Left ventricle myocardium inferior (tissue), 1 donor: ENCODE data around the gene CRTAP. TPM values are rescaled to one million over a fixed set of nuclear protein-coding genes. Genes with fewer than 3 reads are reported as not detected.
"Not testable (repeated sequence)": the region's sequence is repeated elsewhere in the genome, so short reads cannot be mapped to it uniquely, and the experiment has no call there.

ENCODE experiments used
- DNase-seq: peaks from one replicate; pipeline ENCODE4 v3.0.0-alpha.2; 2020
- H3K27ac ChIP-seq: fragments of 200-600 bp; replicated peaks from 2 replicates; pipeline ENCODE4 v1.8.0; 2021
- H3K27me3 ChIP-seq: fragments of 200-600 bp; 2 replicates; pipeline ENCODE4 v1.8.0; 2021; ENCODE audit warnings: low read depth
- H3K36me3 ChIP-seq: fragments of 200-600 bp; 2 replicates; pipeline ENCODE4 v1.8.0; 2021
- H3K4me1 ChIP-seq: fragments of 200-600 bp; 2 replicates; pipeline ENCODE4 v1.8.0; 2021
- H3K4me3 ChIP-seq: fragments of 200-600 bp; 2 replicates; pipeline ENCODE4 v1.8.0; 2021; ENCODE audit warnings: mild to moderate bottlenecking, moderate library complexity
- H3K9me3 ChIP-seq: fragments of 200-600 bp; replicated peaks from 2 replicates; pipeline ENCODE4 v1.8.0; 2021
- intact Hi-C: fragments of 100-400 bp; cut with micrococcal nuclease; formaldehyde crosslinking; loops from one replicate; pipeline ENCODE4 v1.11.0; 2022
- total RNA-seq: library from RNA; stranded (reverse); fragmentation: NEBNext Ultra II Directional; extraction: Animal tissue kit (Norgen Biotek cat#: 25700); gene quantifications from one replicate; pipeline ENCODE4 v1.2.1, GENCODE V29; 2021
- TF ChIP-seq, protein P1 (sequence below): fragments of 200-600 bp; IDR thresholded peaks from 2 replicates; pipeline ENCODE4 v1.8.0; 2021; ENCODE audit warnings: antibody characterized with exemption, mild to moderate bottlenecking, borderline replicate concordance
- donor health status: DM: no; HTN: yes; CAD: no; lungs with severe emphysema.

Gene CRTAP
- total RNA-seq, 1 donor from 2014 or later = 95.1 TPM

DNA sequence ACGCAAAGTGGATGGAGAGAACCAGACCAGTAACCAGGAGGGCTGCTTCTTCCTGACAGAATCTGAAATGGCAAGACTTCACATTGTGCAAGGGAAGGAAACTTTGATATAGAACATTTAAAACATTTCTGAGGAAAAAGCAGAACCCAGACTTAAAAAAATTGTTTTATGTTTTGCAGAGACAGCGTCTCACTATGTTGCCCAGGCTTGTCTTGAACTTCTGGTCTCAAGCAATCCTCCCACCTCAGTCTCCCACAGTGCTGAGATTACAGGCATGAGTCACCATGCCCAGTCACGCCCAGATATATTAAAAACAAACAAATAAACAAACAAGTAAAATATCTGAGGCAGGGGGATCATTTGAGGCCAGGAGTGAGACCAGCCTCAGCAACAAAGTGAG lies 46.2 kb downstream of the CRTAP start:
- intact Hi-C loops = no loop called here
- no peaks in the 10 kb centered on the region for H3K36me3 ChIP-seq
- no peak overlapping the region for H3K27ac ChIP-seq
- peaks cover 29% of the 10 kb centered on the region for H3K4me1 ChIP-seq
- no peak overlapping the region for H3K4me3 ChIP-seq
- TF ChIP-seq, protein P1, sequence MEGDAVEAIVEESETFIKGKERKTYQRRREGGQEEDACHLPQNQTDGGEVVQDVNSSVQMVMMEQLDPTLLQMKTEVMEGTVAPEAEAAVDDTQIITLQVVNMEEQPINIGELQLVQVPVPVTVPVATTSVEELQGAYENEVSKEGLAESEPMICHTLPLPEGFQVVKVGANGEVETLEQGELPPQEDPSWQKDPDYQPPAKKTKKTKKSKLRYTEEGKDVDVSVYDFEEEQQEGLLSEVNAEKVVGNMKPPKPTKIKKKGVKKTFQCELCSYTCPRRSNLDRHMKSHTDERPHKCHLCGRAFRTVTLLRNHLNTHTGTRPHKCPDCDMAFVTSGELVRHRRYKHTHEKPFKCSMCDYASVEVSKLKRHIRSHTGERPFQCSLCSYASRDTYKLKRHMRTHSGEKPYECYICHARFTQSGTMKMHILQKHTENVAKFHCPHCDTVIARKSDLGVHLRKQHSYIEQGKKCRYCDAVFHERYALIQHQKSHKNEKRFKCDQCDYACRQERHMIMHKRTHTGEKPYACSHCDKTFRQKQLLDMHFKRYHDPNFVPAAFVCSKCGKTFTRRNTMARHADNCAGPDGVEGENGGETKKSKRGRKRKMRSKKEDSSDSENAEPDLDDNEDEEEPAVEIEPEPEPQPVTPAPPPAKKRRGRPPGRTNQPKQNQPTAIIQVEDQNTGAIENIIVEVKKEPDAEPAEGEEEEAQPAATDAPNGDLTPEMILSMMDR = no peak
- H3K9me3 ChIP-seq = peaks cover 9% of the 10 kb centered on the region
- no peak for DNase-seq
- H3K27me3 ChIP-seq = no peaks in the 10 kb centered on the region

DNA sequence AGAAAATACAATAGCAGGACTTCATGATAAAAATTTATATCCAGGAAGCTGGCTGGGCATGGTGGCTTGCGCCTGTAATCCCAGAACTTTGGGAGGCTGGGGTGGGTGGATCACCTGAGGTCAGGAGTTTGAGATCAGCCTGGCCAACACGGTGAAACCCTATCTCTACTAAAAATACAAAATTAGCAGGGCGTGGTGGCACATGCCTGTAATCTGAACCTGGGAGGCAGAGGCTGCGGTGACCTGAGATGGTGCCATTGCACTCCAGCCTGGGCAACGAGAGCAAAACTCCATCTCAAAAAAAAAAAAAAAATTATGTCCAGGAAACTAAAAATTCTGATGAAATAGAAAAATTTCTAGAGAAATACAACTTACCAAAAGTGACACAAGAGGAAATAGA lies 48.8 kb downstream of the CRTAP start:
- peaks cover 14% of the 10 kb centered on the region for H3K4me1 ChIP-seq
- H3K4me3 ChIP-seq, H3K36me3 ChIP-seq, H3K27me3 ChIP-seq, H3K9me3 ChIP-seq, intact Hi-C loops, H3K27ac ChIP-seq, DNase-seq: not testable (repeated sequence)

DNA sequence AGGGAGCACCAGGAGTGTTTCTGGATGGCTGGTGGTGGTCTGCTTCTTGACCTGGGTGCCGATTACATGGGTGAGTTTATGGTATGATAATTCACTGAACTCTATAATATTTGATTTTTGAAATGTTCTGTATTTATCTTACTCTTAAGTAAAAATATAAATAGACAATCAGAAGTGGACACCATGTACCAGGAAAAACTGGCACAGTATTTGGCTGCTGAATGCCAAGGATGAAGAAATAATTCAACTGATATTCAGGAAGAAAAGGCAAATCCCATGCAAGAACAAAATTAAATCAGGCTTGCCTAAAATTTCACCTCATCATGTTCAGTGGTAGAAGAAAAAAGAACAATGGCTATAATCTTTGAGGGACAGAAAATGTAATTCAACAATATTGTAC lies 51.6 kb downstream of the CRTAP start:
- Histone ChIP-seq H3K27ac (no peak overlapping the region), H3K36me3 (no peaks in the 10 kb centered on the region), H3K4me1 (peaks cover 18% of the 10 kb centered on the region), H3K27me3 (no peaks in the 10 kb centered on the region), H3K4me3 (no peak overlapping the region), H3K9me3 (peaks cover 9% of the 10 kb centered on the region)
- intact Hi-C loops = no loop called here
- DNase-seq = no peak
- TF ChIP-seq, protein P1 = no peak

DNA sequence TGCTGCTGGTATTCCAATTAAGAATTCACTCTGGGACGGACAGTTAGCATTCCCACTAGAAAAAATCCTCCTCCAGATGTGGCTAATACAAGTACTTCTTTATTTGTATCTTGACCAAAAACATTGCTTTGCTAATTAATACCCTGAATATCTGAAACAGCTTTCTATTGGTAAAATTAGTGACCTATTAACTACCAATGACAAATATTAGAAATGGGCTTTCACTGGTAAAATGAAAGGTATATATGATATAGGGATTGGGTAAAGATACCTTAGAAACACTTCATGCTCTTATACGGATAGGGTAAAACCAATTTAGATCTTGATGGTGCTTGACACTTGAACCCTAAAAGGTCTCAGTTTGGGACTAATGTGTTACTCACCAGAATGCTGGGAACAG lies 52.3 kb downstream of the CRTAP start:
- H3K27ac ChIP-seq = no peak overlapping the region
- H3K9me3 ChIP-seq = peaks cover 9% of the 10 kb centered on the region
- DNase-seq = no peak
- intact Hi-C loops = no loop called here
- TF ChIP-seq, protein P1 = no peak
- H3K4me3 ChIP-seq = no peak overlapping the region
- H3K27me3 ChIP-seq = no peaks in the 10 kb centered on the region
- H3K36me3 ChIP-seq = no peaks in the 10 kb centered on the region
- peaks cover 18% of the 10 kb centered on the region for H3K4me1 ChIP-seq

DNA sequence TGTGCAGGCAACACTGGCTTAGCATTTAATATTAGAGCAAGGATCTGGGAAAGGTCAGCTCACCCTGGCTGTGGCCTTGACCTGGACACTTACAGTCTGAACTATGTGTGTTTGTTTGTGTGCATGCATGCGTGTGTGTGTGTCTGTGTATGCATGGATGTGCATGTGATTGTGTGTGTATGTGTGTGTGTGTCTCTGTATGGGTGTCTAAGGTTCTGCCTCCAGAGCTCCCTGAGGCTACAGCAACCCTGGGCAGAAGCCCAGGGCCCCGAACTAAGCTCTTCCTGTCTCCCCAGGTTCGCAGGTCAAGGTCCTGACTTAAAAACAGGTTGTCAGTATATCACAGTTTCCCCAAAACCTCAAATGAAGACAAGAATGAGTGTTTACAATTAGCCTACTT lies 53.5 kb downstream of the CRTAP start:
- Histone ChIP-seq H3K27ac (peak overlapping the region; percentile 16), H3K4me1 (peaks cover 18% of the 10 kb centered on the region), H3K36me3 (no peaks in the 10 kb centered on the region), H3K4me3 (no peak overlapping the region), H3K27me3 (no peaks in the 10 kb centered on the region), H3K9me3 (peaks cover 8% of the 10 kb centered on the region)
- TF ChIP-seq, protein P1 = no peak
- DNase-seq = no peak
- intact Hi-C loops = no loop called here

DNA sequence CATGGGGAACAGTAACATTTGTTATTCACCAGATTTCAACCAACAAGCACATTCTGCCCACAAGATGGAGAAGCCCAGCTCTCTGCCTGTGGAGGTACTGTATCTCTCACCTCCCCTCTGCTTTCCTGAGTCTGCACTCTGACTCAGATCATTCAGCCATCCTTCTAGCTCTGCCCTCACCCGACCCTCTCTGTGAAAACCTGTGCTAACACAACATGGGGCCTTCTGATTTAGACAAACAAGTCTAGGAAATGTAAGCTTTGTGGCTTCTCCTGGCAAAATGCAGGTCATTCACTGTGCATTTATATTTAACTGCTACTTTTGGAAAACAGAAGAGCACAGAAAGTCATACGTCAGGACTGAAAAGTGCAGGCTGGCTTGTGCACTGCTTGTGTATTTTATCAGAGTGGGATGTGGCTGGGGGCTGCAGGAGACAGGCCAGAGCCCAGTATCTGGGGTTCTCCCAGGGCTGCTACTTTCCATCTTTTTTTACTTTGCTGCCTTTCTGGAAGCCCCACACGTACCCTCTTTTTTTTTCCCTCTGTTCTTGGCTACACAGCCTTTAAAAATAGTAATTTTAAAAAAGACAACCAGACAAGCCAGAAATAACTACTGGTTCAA lies 54.0 kb downstream of the CRTAP start:
- DNase-seq = no peak
- Histone ChIP-seq H3K27ac (peak overlapping the region; percentile 16), H3K9me3 (peaks cover 2% of the 10 kb centered on the region), H3K36me3 (no peaks in the 10 kb centered on the region), H3K27me3 (no peaks in the 10 kb centered on the region), H3K4me3 (no peak overlapping the region), H3K4me1 (peaks cover 18% of the 10 kb centered on the region)
- TF ChIP-seq, protein P1 = no peak
- intact Hi-C loops = no loop called here
